Muscle layer of duodenum (tissue), 2 donors: ENCODE results near the gene MAP3K19.

Source experiments
- H3K27ac ChIP-seq: one replicate; pipeline ENCODE4 v1.7.0; 2013; ENCODE audit warnings: mild to moderate bottlenecking, low read length
- H3K27me3 ChIP-seq: one replicate; pipeline ENCODE4 v1.7.0; 2013; ENCODE audit warnings: low read depth, mild to moderate bottlenecking, control low read depth, low read length
- H3K36me3 ChIP-seq, 2 donors: one replicate each; pipeline ENCODE4 v1.7.0; 2013; ENCODE audit warnings: low read length in 2 of 2, control low read depth in 1 of 2, mild to moderate bottlenecking in 1 of 2; ENCODE audit not compliant: insufficient read depth in 2 of 2, control insufficient read depth in 1 of 2
- H3K4me1 ChIP-seq, 2 donors: one replicate each; pipeline ENCODE4 v1.7.0; 2013; ENCODE audit warnings: low read length in 2 of 2, mild to moderate bottlenecking in 2 of 2, control low read depth in 1 of 2, moderate library complexity in 1 of 2; ENCODE audit not compliant: insufficient read depth in 2 of 2, control insufficient read depth in 1 of 2
- H3K4me3 ChIP-seq, 2 donors: one replicate each; pipeline ENCODE4 v1.7.0; 2013; ENCODE audit warnings: low read length in 2 of 2, low read depth in 1 of 2, mild to moderate bottlenecking in 1 of 2
- H3K9me3 ChIP-seq, 2 donors: one replicate each; pipeline ENCODE4 v1.7.0; 2013; ENCODE audit warnings: low read length in 2 of 2, control low read depth in 1 of 2, mild to moderate bottlenecking in 1 of 2; ENCODE audit not compliant: control insufficient read depth in 1 of 2
- donor health status: healthy.

The MAP3K19 gene

DNA sequence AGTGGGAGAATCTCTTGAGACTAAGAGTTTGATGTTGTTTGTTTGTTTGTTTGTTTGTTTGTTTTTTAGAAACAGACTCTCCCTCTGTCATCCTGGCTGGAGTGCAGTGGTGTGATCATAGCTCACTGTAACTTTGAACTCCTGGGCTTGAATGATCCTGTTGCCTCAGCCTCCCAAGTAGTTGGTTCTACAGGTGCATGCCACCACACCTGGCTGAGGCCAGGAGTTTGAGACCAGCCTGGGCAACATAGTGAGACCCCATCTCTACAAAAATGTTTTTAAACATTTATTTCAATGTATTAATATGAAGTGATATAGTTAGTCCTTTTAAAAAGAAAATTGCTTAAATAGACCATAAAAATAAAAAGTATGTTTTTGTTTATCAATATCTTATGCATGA, 35.6 kb downstream of the MAP3K19 start:
- no peaks in the 10 kb centered on the region for H3K27me3 ChIP-seq
- H3K9me3 ChIP-seq, result no peaks in the 10 kb centered on the region
- no peaks in the 10 kb centered on the region for H3K36me3 ChIP-seq
- H3K4me3 ChIP-seq, result no peak overlapping the region
- H3K27ac ChIP-seq, result no peak overlapping the region
- H3K4me1 ChIP-seq, result no peaks in the 10 kb centered on the region

- H3K9me3 ChIP-seq, result no peaks in the 10 kb centered on the region
- no peaks in the 10 kb centered on the region for H3K36me3 ChIP-seq
- H3K27me3 ChIP-seq, result peaks cover 6% of the 10 kb centered on the region
- H3K4me1 ChIP-seq, result no peaks in the 10 kb centered on the region
- no peak overlapping the region for H3K4me3 ChIP-seq
- H3K27ac ChIP-seq, result no peak overlapping the region
Observed at GRCh38 chr2:135010200-135010942, 36.9 kb downstream of the MAP3K19 start.

DNA sequence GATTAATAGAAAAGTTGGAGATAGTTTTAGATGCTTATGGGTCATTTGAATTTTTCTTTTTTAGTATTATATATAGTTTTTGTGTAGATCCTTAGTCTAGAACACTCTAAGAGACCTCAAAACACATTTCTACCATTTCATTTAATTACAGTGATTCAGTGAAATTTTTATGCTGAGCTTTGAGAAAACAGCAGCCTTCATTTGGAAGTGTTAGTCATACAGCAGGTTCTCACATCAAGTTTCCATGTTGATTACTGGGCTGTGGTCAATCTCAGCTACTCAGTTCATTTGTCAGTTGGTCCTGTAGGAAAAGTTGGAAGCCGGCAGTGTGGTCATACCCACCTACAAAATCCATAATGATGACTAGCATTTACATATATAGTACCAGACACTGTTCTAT, 37.9 kb downstream of the MAP3K19 start:
- Histone ChIP-seq H3K9me3 (no peaks in the 10 kb centered on the region), H3K4me1 (no peaks in the 10 kb centered on the region), H3K4me3 (no peak overlapping the region), H3K27me3 (peaks cover 6% of the 10 kb centered on the region), H3K36me3 (no peaks in the 10 kb centered on the region), H3K27ac (no peak overlapping the region)

- H3K27me3 ChIP-seq, result peaks cover 6% of the 10 kb centered on the region
- no peaks in the 10 kb centered on the region for H3K9me3 ChIP-seq
- no peak overlapping the region for H3K27ac ChIP-seq
- no peak overlapping the region for H3K4me3 ChIP-seq
- no peaks in the 10 kb centered on the region for H3K36me3 ChIP-seq
- no peaks in the 10 kb centered on the region for H3K4me1 ChIP-seq
Observed at GRCh38 chr2:135005753-135006152, 41.5 kb downstream of the MAP3K19 start.

- H3K27ac ChIP-seq, result no peak overlapping the region
- H3K9me3 ChIP-seq, result no peaks in the 10 kb centered on the region
- no peaks in the 10 kb centered on the region for H3K36me3 ChIP-seq
- H3K4me3 ChIP-seq, result no peak overlapping the region
- H3K27me3 ChIP-seq, result peaks cover 6% of the 10 kb centered on the region
- no peaks in the 10 kb centered on the region for H3K4me1 ChIP-seq
Observed at GRCh38 chr2:135004005-135004746, 43.1 kb downstream of the MAP3K19 start.

- Histone ChIP-seq H3K36me3 (no peaks in the 10 kb centered on the region), H3K27me3 (peaks cover 6% of the 10 kb centered on the region), H3K27ac (no peak overlapping the region), H3K9me3 (no peaks in the 10 kb centered on the region), H3K4me3 (no peak overlapping the region), H3K4me1 (no peaks in the 10 kb centered on the region)
Observed at GRCh38 chr2:135002836-135003235, 44.4 kb downstream of the MAP3K19 start.

GRCh38 chr2:134999521-134999920, 47.7 kb downstream of the MAP3K19 start:
- Histone ChIP-seq H3K4me3 (no peak overlapping the region), H3K27me3 (no peaks in the 10 kb centered on the region), H3K27ac (no peak overlapping the region), H3K4me1 (no peaks in the 10 kb centered on the region), H3K9me3 (no peaks in the 10 kb centered on the region), H3K36me3 (no peaks in the 10 kb centered on the region)

GRCh38 chr2:134988994-134989605, 58.1 kb downstream of the MAP3K19 start:
- H3K36me3 ChIP-seq, result no peaks in the 10 kb centered on the region
- H3K27ac ChIP-seq, result no peak overlapping the region
- H3K4me1 ChIP-seq, result no peaks in the 10 kb centered on the region
- H3K27me3 ChIP-seq, result no peaks in the 10 kb centered on the region
- no peaks in the 10 kb centered on the region for H3K9me3 ChIP-seq
- no peak overlapping the region for H3K4me3 ChIP-seq

DNA sequence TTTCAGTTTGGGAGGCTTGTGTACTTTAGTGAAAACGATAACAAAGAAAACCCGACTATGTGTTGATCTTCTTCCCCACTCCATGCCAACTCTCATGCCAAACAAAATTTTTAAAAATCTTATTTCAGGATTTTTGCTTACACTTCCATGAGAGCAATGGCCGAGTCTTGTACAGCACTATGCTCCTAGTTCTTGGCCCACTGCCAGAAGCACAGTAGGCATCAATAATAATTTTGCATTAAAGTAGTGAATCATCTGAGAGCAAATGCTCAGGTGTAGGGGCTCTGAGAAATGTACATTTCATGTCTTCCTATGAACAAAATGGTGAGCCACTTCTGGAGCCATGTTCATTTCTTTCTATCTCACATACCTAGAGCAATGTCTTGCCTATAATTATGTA, 62.2 kb downstream of the MAP3K19 start:
- no peaks in the 10 kb centered on the region for H3K4me1 ChIP-seq
- H3K27ac ChIP-seq, result no peak overlapping the region
- H3K36me3 ChIP-seq, result no peaks in the 10 kb centered on the region
- H3K4me3 ChIP-seq, result no peak overlapping the region
- H3K27me3 ChIP-seq, result no peaks in the 10 kb centered on the region
- no peaks in the 10 kb centered on the region for H3K9me3 ChIP-seq

GRCh38 chr2:134982603-134983002, 64.6 kb downstream of the MAP3K19 start:
- Histone ChIP-seq H3K36me3 (no peaks in the 10 kb centered on the region), H3K4me3 (no peak overlapping the region), H3K27me3 (no peaks in the 10 kb centered on the region), H3K9me3 (no peaks in the 10 kb centered on the region), H3K27ac (no peak overlapping the region), H3K4me1 (no peaks in the 10 kb centered on the region)

GRCh38 chr2:134980639-134981038, 66.6 kb downstream of the MAP3K19 start:
- Histone ChIP-seq H3K4me1 (no peaks in the 10 kb centered on the region), H3K9me3 (no peaks in the 10 kb centered on the region), H3K4me3 (no peak overlapping the region), H3K36me3 (no peaks in the 10 kb centered on the region), H3K27ac (no peak overlapping the region), H3K27me3 (no peaks in the 10 kb centered on the region)
